GM21576 (cell line): ENCODE data around the gene NISCH.

Experiments used
- ATAC-seq: cut with Tn5 transposase; IDR thresholded peaks from one replicate; pipeline ENCODE4 v1.9.1; 2021; ENCODE audit warnings: mild to moderate bottlenecking, moderate library complexity; ENCODE audit not compliant: unreplicated experiment

NISCH gene

GRCh38 chr3:52536112-52536368 is 80.6 kb downstream of the NISCH start:
- ATAC-seq = no peak

GRCh38 chr3:52536369-52537164 is 81.2 kb downstream of the NISCH start, which contains the start of gene UQCC5:
UQCC5 (plus strand) TSS chr3:52536605; CDS start chr3:52536756, 151 bp downstream.
- ATAC-seq = peak; percentile 81

- ATAC-seq = no peak
These were observed 81.8 kb downstream of the NISCH start for GRCh38 chr3:52537165-52537620.

DNA sequence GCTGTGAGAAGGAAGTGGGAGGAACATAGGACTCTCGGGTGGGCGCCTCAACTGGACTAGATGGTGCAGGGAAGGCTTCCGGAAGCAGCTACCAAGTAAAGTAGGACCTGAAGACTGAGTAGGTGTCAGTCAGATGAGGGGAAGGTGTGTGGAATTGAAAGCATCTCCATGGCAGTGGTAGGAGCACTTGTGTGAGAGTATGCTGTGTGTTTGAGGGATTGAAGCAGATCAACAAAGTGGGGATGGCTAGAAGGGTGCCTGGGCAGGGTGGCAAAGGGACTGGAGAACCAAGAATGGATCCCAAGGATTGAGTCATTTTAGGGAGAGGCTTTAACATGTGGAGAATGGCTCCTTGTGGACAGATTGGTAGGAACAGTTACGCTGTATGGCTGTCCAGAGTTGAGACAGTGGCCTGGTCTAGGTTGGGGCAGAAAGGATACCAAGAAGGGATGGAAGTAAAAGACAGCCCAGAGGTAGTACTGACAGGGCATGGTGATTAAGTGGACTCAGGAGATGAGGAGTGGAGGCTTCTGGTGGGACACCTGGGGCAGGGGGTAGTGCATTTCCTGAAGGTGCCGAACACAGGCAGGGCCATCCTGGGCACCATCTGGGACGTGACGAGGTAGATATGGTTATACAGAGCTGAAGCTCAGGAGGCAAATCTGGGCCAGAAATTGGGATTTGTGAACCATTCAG is 82.5 kb downstream of the NISCH start:
- ATAC-seq = no peak

- ATAC-seq = no peak
These were observed 83.7 kb downstream of the NISCH start for GRCh38 chr3:52539010-52539653.

GRCh38 chr3:52541050-52541449 is 85.6 kb downstream of the NISCH start:
- ATAC-seq = no peak
